ENCODE measurements around the gene OR4D10. TPM values are rescaled to one million over a fixed set of nuclear protein-coding genes. Genes with fewer than 3 reads are reported as not detected.

The OR4D10 gene
- total and polyA plus RNA-seq, 2 of the 8 experiments (the other 6 are each of a cell fraction or from before 2014, with no cell fraction given), result not detected

GRCh38 chr11:59511675-59512074 is 38.6 kb downstream of the OR4D10 start:
- Histone ChIP-seq H3K79me2 (ENCODE audit: control insufficient read depth in 1 of 2, insufficient read depth in 2 of 2, low read length in 2 of 2) (no peaks in the 10 kb centered on the region), H2BK15ac (ENCODE audit: low read length) (no peak overlapping the region), H3K27me3 (replicated peaks in 1 of 4; ENCODE audit: control insufficient read depth in 3 of 4, extremely low read depth in 1 of 4, insufficient read depth in 3 of 4, low read length in 3 of 4) (no peaks in the 10 kb centered on the region), H3K4me2 (ENCODE audit: insufficient read depth in 1 of 2, low read depth in 2 of 2, low read length in 2 of 2) (no peak overlapping the region), H3K14ac (ENCODE audit: insufficient read length) (no peak overlapping the region), H3K4me3 (ENCODE audit: extremely low read depth in 1 of 4, insufficient read depth in 2 of 4, low read depth in 3 of 4, low read length in 4 of 4) (no peak overlapping the region), H4K5ac (ENCODE audit: insufficient read length, low read depth, low read length) (no peak overlapping the region), H3K56ac (replicated peaks; ENCODE audit: insufficient read length, low read depth, low read length) (no peak overlapping the region), H3K36me3 (ENCODE audit: control insufficient read depth in 2 of 4, insufficient read depth in 4 of 4, low read length in 3 of 4) (no peaks in the 10 kb centered on the region), H3K79me1 (ENCODE audit: low read depth, low read length) (no peaks in the 10 kb centered on the region), H2BK5ac (ENCODE audit: low read depth, low read length) (no peak overlapping the region), H3K23ac (ENCODE audit: insufficient read length) (no peak overlapping the region), H3K18ac (ENCODE audit: extremely low read depth, low read length) (no peak overlapping the region), H2BK120ac (replicated peaks; ENCODE audit: low read depth, low read length) (no peak overlapping the region), H4K91ac (replicated peaks; ENCODE audit: insufficient read length, low read length) (no peak overlapping the region), H3K9ac (replicated peaks in 1 of 4; ENCODE audit: extremely low read depth in 1 of 4, low read depth in 3 of 4, low read length in 3 of 4) (no peak overlapping the region), H2BK20ac (ENCODE audit: low read length) (no peak overlapping the region), H3K27ac (ENCODE audit: low read depth, low read length) (no peak overlapping the region), H2AK5ac (ENCODE audit: low read depth, low read length) (no peak overlapping the region), H3K23me2 (ENCODE audit: low read depth, low read length) (no peaks in the 10 kb centered on the region), H2BK12ac (ENCODE audit: low read depth, low read length) (no peak overlapping the region), H3K4ac (replicated peaks; ENCODE audit: insufficient read length, low read depth, low read length) (no peak overlapping the region), H2AFZ (ENCODE audit: low read length) (no peak overlapping the region), H3K4me1 (replicated peaks in 1 of 4; ENCODE audit: control insufficient read depth in 3 of 4, insufficient read depth in 4 of 4, low read length in 3 of 4) (no peaks in the 10 kb centered on the region), H4K20me1 (replicated peaks in 1 of 2; ENCODE audit: control insufficient read depth in 1 of 2, insufficient read depth in 2 of 2, low read length in 2 of 2) (no peaks in the 10 kb centered on the region), H4K8ac (ENCODE audit: extremely low read depth, insufficient read depth, low read length) (no peak overlapping the region), H3K9me3 (ENCODE audit: insufficient read depth in 2 of 2, low read depth in 1 of 2, low read length in 1 of 2) (no peaks in the 10 kb centered on the region)
- 88% methylated on average over 1 of the region's 1 CpG; no CpG with 5 or more reads in 1 of the 2 experiments for WGBS, 2 experiments (ENCODE audit: extremely low coverage in 1 of 2, insufficient coverage in 1 of 2, insufficient read length in 1 of 2, insufficient replicate concordance in 2 of 2, low coverage in 1 of 2, low lambda C conversion rate in 2 of 2, missing lambda C conversion rate in 1 of 2)
- FAIRE-seq, result no peak
- no peak for DNase-seq (ENCODE audit: low read depth in 1 of 2, low spot score in 2 of 2)
- ChIA-PET CTCF (ENCODE audit: partially characterized antibody) (no interaction called here), POLR2A (ENCODE audit: partially characterized antibody) (no interaction called here)
- TF ChIP-seq, protein P1, sequence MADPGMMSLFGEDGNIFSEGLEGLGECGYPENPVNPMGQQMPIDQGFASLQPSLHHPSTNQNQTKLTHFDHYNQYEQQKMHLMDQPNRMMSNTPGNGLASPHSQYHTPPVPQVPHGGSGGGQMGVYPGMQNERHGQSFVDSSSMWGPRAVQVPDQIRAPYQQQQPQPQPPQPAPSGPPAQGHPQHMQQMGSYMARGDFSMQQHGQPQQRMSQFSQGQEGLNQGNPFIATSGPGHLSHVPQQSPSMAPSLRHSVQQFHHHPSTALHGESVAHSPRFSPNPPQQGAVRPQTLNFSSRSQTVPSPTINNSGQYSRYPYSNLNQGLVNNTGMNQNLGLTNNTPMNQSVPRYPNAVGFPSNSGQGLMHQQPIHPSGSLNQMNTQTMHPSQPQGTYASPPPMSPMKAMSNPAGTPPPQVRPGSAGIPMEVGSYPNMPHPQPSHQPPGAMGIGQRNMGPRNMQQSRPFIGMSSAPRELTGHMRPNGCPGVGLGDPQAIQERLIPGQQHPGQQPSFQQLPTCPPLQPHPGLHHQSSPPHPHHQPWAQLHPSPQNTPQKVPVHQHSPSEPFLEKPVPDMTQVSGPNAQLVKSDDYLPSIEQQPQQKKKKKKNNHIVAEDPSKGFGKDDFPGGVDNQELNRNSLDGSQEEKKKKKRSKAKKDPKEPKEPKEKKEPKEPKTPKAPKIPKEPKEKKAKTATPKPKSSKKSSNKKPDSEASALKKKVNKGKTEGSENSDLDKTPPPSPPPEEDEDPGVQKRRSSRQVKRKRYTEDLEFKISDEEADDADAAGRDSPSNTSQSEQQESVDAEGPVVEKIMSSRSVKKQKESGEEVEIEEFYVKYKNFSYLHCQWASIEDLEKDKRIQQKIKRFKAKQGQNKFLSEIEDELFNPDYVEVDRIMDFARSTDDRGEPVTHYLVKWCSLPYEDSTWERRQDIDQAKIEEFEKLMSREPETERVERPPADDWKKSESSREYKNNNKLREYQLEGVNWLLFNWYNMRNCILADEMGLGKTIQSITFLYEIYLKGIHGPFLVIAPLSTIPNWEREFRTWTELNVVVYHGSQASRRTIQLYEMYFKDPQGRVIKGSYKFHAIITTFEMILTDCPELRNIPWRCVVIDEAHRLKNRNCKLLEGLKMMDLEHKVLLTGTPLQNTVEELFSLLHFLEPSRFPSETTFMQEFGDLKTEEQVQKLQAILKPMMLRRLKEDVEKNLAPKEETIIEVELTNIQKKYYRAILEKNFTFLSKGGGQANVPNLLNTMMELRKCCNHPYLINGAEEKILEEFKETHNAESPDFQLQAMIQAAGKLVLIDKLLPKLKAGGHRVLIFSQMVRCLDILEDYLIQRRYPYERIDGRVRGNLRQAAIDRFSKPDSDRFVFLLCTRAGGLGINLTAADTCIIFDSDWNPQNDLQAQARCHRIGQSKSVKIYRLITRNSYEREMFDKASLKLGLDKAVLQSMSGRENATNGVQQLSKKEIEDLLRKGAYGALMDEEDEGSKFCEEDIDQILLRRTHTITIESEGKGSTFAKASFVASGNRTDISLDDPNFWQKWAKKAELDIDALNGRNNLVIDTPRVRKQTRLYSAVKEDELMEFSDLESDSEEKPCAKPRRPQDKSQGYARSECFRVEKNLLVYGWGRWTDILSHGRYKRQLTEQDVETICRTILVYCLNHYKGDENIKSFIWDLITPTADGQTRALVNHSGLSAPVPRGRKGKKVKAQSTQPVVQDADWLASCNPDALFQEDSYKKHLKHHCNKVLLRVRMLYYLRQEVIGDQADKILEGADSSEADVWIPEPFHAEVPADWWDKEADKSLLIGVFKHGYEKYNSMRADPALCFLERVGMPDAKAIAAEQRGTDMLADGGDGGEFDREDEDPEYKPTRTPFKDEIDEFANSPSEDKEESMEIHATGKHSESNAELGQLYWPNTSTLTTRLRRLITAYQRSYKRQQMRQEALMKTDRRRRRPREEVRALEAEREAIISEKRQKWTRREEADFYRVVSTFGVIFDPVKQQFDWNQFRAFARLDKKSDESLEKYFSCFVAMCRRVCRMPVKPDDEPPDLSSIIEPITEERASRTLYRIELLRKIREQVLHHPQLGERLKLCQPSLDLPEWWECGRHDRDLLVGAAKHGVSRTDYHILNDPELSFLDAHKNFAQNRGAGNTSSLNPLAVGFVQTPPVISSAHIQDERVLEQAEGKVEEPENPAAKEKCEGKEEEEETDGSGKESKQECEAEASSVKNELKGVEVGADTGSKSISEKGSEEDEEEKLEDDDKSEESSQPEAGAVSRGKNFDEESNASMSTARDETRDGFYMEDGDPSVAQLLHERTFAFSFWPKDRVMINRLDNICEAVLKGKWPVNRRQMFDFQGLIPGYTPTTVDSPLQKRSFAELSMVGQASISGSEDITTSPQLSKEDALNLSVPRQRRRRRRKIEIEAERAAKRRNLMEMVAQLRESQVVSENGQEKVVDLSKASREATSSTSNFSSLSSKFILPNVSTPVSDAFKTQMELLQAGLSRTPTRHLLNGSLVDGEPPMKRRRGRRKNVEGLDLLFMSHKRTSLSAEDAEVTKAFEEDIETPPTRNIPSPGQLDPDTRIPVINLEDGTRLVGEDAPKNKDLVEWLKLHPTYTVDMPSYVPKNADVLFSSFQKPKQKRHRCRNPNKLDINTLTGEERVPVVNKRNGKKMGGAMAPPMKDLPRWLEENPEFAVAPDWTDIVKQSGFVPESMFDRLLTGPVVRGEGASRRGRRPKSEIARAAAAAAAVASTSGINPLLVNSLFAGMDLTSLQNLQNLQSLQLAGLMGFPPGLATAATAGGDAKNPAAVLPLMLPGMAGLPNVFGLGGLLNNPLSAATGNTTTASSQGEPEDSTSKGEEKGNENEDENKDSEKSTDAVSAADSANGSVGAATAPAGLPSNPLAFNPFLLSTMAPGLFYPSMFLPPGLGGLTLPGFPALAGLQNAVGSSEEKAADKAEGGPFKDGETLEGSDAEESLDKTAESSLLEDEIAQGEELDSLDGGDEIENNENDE (IDR thresholded peaks at IDR 0.05; ENCODE audit: insufficient replicate concordance, low read length), result no peak
